IMR-90 (cell line): ENCODE results near the gene DVL1.

ENCODE experiments used
- BHLHE40 ChIP-seq: fragments of 150-350 bp; IDR thresholded peaks from 2 replicates; pipeline ENCODE4 v1.6.1; 2016; ENCODE audit warnings: mild to moderate bottlenecking, low read depth, low read length
- CEBPB ChIP-seq: IDR thresholded peaks from 2 replicates; pipeline ENCODE4 v1.6.1; 2012; ENCODE audit warnings: low read depth, low read length, improper control_type of control experiment
- CHD1 ChIP-seq: IDR thresholded peaks from 2 replicates; pipeline ENCODE4 v1.6.1; 2012; ENCODE audit warnings: low read depth, low read length, improper control_type of control experiment
- FOS ChIP-seq: fragments of 150-350 bp; IDR thresholded peaks from 2 replicates; pipeline ENCODE4 v1.6.1; 2016; ENCODE audit warnings: low read depth, low read length
- MAFK ChIP-seq: IDR thresholded peaks from 2 replicates; pipeline ENCODE4 v1.6.1; 2012; ENCODE audit warnings: low read depth, low read length, improper control_type of control experiment
- POLR2A ChIP-seq: IDR thresholded peaks from 2 replicates; pipeline ENCODE4 v1.6.1; 2012; ENCODE audit warnings: mild to moderate bottlenecking, low read depth, low read length
- RAD21 ChIP-seq: IDR thresholded peaks from 2 replicates; pipeline ENCODE4 v1.6.1; 2012; ENCODE audit warnings: low read length, improper control_type of control experiment
- RFX5 ChIP-seq: IDR thresholded peaks from 2 replicates; pipeline ENCODE4 v1.8.0; 2012; ENCODE audit warnings: low read depth, mild to moderate bottlenecking, low read length, moderate library complexity
- SMC3 ChIP-seq: fragments of 150-350 bp; IDR thresholded peaks from 2 replicates; pipeline ENCODE4 v1.6.1; 2016; ENCODE audit warnings: low read depth, mild to moderate bottlenecking, antibody characterized with exemption, low read length, moderate library complexity
- TF ChIP-seq, protein P1 (sequence below): conservative IDR thresholded peaks from 2 replicates; pipeline ENCODE4 v1.5.1; 2012; ENCODE audit warnings: mild to moderate bottlenecking, low read depth, low read length, improper control_type of control experiment
- TF ChIP-seq, protein P2 (sequence below): fragments of 150-350 bp; IDR thresholded peaks from 2 replicates; pipeline ENCODE4 v1.6.1; 2016; ENCODE audit warnings: low read depth, mild to moderate bottlenecking, low read length, moderate library complexity, borderline replicate concordance

- TF ChIP-seq, protein P1, sequence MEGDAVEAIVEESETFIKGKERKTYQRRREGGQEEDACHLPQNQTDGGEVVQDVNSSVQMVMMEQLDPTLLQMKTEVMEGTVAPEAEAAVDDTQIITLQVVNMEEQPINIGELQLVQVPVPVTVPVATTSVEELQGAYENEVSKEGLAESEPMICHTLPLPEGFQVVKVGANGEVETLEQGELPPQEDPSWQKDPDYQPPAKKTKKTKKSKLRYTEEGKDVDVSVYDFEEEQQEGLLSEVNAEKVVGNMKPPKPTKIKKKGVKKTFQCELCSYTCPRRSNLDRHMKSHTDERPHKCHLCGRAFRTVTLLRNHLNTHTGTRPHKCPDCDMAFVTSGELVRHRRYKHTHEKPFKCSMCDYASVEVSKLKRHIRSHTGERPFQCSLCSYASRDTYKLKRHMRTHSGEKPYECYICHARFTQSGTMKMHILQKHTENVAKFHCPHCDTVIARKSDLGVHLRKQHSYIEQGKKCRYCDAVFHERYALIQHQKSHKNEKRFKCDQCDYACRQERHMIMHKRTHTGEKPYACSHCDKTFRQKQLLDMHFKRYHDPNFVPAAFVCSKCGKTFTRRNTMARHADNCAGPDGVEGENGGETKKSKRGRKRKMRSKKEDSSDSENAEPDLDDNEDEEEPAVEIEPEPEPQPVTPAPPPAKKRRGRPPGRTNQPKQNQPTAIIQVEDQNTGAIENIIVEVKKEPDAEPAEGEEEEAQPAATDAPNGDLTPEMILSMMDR = no peak
- TF ChIP-seq CHD1 (no peak), POLR2A (no peak), FOS (no peak), CEBPB (no peak), MAFK (no peak), RAD21 (no peak), BHLHE40 (no peak), RFX5 (no peak), SMC3 (no peak)
- TF ChIP-seq, protein P2, sequence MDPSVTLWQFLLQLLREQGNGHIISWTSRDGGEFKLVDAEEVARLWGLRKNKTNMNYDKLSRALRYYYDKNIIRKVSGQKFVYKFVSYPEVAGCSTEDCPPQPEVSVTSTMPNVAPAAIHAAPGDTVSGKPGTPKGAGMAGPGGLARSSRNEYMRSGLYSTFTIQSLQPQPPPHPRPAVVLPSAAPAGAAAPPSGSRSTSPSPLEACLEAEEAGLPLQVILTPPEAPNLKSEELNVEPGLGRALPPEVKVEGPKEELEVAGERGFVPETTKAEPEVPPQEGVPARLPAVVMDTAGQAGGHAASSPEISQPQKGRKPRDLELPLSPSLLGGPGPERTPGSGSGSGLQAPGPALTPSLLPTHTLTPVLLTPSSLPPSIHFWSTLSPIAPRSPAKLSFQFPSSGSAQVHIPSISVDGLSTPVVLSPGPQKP = no peak
Observed at GRCh38 chr1:1287288-1288110, 61.7 kb downstream of the DVL1 start.
